ENCODE data around the gene PXDC1.
"Not testable (repeated sequence)": the region's sequence is repeated elsewhere in the genome, so short reads cannot be mapped to it uniquely, and the experiment has no call there.

Gene PXDC1

DNA sequence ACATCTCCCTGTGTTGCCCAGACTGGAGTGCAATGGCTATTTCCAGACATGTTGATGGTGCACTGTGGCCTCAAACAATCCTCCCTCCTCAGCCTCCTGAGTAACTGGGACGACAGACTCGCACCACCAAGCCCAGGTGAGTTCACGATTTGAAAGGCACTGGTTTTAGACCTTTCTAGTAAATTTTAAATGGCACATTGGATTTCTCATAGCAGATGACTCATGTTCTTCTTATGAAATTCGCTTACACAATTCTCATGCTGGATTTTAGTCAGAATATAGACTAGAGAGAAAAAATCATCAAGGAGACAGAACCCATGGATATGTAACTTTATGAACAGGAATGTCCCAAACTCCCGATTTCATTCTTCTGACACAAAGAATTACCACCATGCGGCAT, 18.1 kb upstream of the PXDC1 start:
- H3K9me3 ChIP-seq (ENCODE audit: control insufficient read depth, low read length), result peaks cover 4% of the 10 kb centered on the region
- DNase-seq (ENCODE audit: low read depth), result peak; percentile 89
- H3K36me3 ChIP-seq (ENCODE audit: control insufficient read depth, insufficient read depth, low read length, severe bottlenecking), result no peaks in the 10 kb centered on the region
- no peaks in the 10 kb centered on the region for H3K27me3 ChIP-seq (replicated peaks; ENCODE audit: control insufficient read depth, insufficient read depth, low read length)
- no peak overlapping the region for H3K4me3 ChIP-seq (ENCODE audit: low read length)
- peaks cover 23% of the 10 kb centered on the region for H3K4me1 ChIP-seq (ENCODE audit: control insufficient read depth, insufficient read depth, low read length)
- no peak overlapping the region for H3K9ac ChIP-seq (ENCODE audit: low read length)

DNA sequence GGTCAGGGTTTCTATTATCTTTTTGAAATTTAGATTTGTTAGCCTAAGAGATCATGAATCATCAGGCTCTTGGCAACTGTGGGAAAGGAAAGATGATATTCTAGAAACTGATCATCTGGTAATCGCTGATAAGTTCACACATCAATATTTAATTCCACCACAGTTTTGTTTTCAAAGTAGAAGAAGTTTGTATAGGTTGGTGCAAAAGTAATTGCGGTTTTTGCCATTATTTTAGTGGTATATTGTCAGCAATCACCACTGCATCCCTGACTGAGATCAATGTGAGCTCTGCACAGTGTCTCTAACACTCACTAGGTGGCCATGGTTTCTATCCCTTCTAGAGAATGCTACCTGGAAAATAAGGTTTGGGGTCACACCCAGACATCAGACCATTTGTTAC, 17.0 kb upstream of the PXDC1 start:
- H3K36me3 ChIP-seq (ENCODE audit: control insufficient read depth, insufficient read depth, low read length, severe bottlenecking), result no peaks in the 10 kb centered on the region
- no peak overlapping the region for H3K4me3 ChIP-seq (ENCODE audit: low read length)
- H3K9me3 ChIP-seq (ENCODE audit: control insufficient read depth, low read length), result peaks cover 4% of the 10 kb centered on the region
- H3K27me3 ChIP-seq (replicated peaks; ENCODE audit: control insufficient read depth, insufficient read depth, low read length), result no peaks in the 10 kb centered on the region
- no peak for DNase-seq (ENCODE audit: low read depth)
- peaks cover 23% of the 10 kb centered on the region for H3K4me1 ChIP-seq (ENCODE audit: control insufficient read depth, insufficient read depth, low read length)
- no peak overlapping the region for H3K9ac ChIP-seq (ENCODE audit: low read length)

DNA sequence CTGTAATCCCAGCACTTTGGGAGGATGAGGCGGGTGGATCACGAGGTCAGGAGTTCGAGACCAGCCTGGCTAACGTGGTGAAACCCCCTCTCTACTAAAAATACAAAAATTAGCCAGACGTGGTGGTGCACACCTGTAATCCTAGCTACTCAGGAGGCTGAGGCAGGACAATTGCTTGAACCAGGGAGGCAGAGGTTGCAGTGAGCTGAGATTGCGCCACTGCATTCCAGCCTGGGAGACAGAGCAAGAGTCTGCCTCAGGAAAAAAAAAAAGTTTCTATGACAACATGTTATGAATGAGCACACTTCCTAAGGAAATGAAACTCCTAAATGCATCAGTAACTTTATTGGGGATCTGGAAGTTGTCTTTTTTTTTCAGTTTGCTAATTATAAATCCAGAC, 16.0 kb upstream of the PXDC1 start:
- H3K4me1 ChIP-seq (ENCODE audit: control insufficient read depth, insufficient read depth, low read length), result peaks cover 23% of the 10 kb centered on the region
- DNase-seq (ENCODE audit: low read depth), result peak; percentile 68
- not testable (repeated sequence) for H3K4me3 ChIP-seq (ENCODE audit: low read length); H3K9me3 ChIP-seq (ENCODE audit: control insufficient read depth, low read length); H3K36me3 ChIP-seq (ENCODE audit: control insufficient read depth, insufficient read depth, low read length, severe bottlenecking); H3K9ac ChIP-seq (ENCODE audit: low read length); H3K27me3 ChIP-seq (replicated peaks; ENCODE audit: control insufficient read depth, insufficient read depth, low read length)

DNA sequence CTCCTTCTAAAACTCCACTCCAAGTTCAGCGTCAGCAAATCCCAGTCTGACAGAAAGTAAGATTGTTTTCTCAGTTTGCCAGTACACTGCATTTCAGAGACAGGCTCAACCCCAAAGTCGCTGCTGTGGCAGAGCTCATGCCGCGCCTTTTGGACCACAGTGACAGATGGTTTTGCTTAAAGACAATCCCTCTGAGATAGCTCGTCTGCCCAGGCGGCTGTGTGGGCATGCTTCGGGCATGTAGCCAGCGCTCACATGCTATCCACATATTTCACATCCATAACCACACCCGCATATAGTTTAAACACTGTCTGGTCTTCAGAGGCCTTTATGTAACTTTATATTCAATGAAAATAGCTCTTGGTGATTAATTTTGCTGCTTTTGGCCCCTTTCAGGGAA, 14.7 kb upstream of the PXDC1 start:
- peaks cover 23% of the 10 kb centered on the region for H3K4me1 ChIP-seq (ENCODE audit: control insufficient read depth, insufficient read depth, low read length)
- H3K27me3 ChIP-seq (replicated peaks; ENCODE audit: control insufficient read depth, insufficient read depth, low read length), result no peaks in the 10 kb centered on the region
- DNase-seq (ENCODE audit: low read depth), result peak; percentile 93
- no peak overlapping the region for H3K9ac ChIP-seq (ENCODE audit: low read length)
- no peak overlapping the region for H3K4me3 ChIP-seq (ENCODE audit: low read length)
- H3K9me3 ChIP-seq (ENCODE audit: control insufficient read depth, low read length), result peaks cover 4% of the 10 kb centered on the region
- H3K36me3 ChIP-seq (ENCODE audit: control insufficient read depth, insufficient read depth, low read length, severe bottlenecking), result no peaks in the 10 kb centered on the region

DNA sequence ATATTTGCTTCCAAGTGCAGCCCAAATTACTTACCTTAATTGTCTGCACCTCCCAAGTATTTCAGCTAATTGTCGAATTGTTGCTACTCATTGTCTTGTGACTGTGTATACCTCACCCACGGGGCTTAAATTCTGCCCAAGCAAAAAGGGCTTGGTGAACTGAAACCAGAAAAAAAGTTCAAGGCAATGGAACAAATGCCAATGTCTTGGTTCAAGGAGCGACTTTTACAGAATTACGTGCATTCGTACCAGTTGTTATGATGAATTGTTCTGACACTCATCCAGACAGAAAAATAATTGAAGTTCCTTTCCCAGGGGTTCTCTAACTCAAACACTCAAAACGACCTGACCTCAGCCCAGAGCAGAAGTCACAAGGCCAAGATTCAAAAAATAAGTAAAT, 13.9 kb upstream of the PXDC1 start:
- no peak for DNase-seq (ENCODE audit: low read depth)
- peaks cover 4% of the 10 kb centered on the region for H3K9me3 ChIP-seq (ENCODE audit: control insufficient read depth, low read length)
- H3K4me3 ChIP-seq (ENCODE audit: low read length), result no peak overlapping the region
- H3K4me1 ChIP-seq (ENCODE audit: control insufficient read depth, insufficient read depth, low read length), result peaks cover 23% of the 10 kb centered on the region
- no peaks in the 10 kb centered on the region for H3K27me3 ChIP-seq (replicated peaks; ENCODE audit: control insufficient read depth, insufficient read depth, low read length)
- no peaks in the 10 kb centered on the region for H3K36me3 ChIP-seq (ENCODE audit: control insufficient read depth, insufficient read depth, low read length, severe bottlenecking)
- no peak overlapping the region for H3K9ac ChIP-seq (ENCODE audit: low read length)

DNA sequence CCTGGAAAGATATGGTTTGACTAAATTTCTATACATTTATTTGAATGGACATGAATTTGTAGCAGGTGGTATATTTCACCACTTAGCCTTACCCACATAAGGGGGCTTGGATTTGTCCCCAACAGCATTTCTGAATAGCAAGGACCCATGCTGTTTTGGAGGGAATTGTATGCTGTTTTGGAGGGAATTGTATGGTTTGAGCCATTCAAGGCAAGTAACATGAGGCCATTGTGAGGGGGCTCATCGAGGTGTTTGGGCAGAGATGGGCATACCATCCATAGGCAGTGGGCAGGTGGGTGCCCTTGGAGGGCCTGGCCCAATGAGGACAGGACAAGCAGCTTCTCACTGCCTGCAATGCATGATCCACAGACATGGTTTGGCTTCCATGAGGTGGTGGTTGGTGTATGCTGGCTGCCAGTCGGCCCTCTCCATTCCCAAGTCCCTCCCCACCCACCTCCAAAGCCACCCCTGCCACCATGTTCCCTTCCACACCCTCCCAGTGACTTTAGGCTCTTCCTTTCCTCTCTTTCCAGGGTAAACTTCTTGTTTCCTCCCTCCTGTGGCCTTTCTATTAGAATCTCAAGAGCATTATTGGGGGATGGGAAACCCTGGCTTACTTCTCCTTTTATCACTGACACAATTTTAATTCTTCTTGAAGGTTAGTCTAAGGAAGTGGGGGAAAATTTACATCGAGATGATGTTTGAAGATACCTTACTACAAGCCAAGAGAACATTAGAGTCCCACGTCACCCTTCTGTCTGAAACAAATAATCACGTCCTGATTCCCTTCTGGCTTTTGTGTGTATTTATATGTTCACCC, 13.2 kb upstream of the PXDC1 start:
- no peak for DNase-seq (ENCODE audit: low read depth)
- Histone ChIP-seq H3K4me1 (ENCODE audit: control insufficient read depth, insufficient read depth, low read length) (peaks cover 21% of the 10 kb centered on the region), H3K36me3 (ENCODE audit: control insufficient read depth, insufficient read depth, low read length, severe bottlenecking) (no peaks in the 10 kb centered on the region)

DNA sequence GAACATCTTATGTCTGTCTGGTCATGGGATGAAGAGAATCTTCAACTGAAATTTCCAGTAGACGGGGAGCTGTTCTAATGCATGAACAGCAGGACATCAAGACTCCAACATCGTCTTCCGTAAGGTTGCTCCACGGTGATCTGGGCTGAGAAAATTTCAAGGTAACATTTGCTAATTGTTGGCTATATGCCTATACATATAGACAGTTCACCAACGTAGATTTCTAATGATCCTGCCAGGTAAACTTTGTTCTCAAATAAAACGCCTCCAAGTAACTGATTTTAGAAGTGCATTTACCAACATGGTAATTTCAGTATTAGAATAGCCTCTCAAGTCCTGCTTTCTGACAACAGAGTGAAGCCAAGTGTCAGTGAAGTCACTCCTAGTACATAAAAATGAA, 11.3 kb upstream of the PXDC1 start:
- no peaks in the 10 kb centered on the region for H3K27me3 ChIP-seq (replicated peaks; ENCODE audit: control insufficient read depth, insufficient read depth, low read length)
- no peak for DNase-seq (ENCODE audit: low read depth)
- peaks cover 21% of the 10 kb centered on the region for H3K4me1 ChIP-seq (ENCODE audit: control insufficient read depth, insufficient read depth, low read length)
- H3K9me3 ChIP-seq (ENCODE audit: control insufficient read depth, low read length), result peaks cover 4% of the 10 kb centered on the region
- H3K4me3 ChIP-seq (ENCODE audit: low read length), result no peak overlapping the region
- H3K36me3 ChIP-seq (ENCODE audit: control insufficient read depth, insufficient read depth, low read length, severe bottlenecking), result no peaks in the 10 kb centered on the region
- no peak overlapping the region for H3K9ac ChIP-seq (ENCODE audit: low read length)

More for the DNA sequence above, 13.2 kb upstream of the PXDC1 start:
- Histone ChIP-seq H3K4me3 (ENCODE audit: low read length) (no peak overlapping the region), H3K9ac (ENCODE audit: low read length) (no peak overlapping the region), H3K27me3 (replicated peaks; ENCODE audit: control insufficient read depth, insufficient read depth, low read length) (no peaks in the 10 kb centered on the region), H3K9me3 (ENCODE audit: control insufficient read depth, low read length) (peaks cover 4% of the 10 kb centered on the region)

DNA sequence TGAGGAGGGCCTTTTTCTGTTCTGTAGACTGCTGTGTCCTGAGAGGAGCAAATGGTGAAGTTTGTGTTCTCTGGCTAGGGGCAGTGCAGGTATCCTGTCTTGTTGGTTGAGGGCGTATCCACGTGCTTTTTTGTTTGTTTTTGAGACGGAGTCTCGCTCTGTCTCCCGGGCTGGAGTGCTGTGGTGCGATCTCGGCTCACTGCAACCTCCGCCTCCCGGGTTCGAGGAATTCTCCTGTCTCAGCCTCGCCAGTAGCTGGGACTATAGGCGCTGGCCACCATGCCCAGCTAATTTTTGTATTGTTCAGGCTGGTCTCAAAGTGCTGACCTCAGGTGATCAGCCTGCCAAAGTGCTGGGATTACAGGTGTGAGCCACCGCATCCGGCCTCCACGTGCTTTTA, 10.8 kb upstream of the PXDC1 start:
- H3K9ac ChIP-seq (ENCODE audit: low read length), result no peak overlapping the region
- no peaks in the 10 kb centered on the region for H3K36me3 ChIP-seq (ENCODE audit: control insufficient read depth, insufficient read depth, low read length, severe bottlenecking)
- H3K9me3 ChIP-seq (ENCODE audit: control insufficient read depth, low read length), result peaks cover 4% of the 10 kb centered on the region
- DNase-seq (ENCODE audit: low read depth), result no peak
- peaks cover 19% of the 10 kb centered on the region for H3K4me1 ChIP-seq (ENCODE audit: control insufficient read depth, insufficient read depth, low read length)
- no peaks in the 10 kb centered on the region for H3K27me3 ChIP-seq (replicated peaks; ENCODE audit: control insufficient read depth, insufficient read depth, low read length)
- no peak overlapping the region for H3K4me3 ChIP-seq (ENCODE audit: low read length)

DNA sequence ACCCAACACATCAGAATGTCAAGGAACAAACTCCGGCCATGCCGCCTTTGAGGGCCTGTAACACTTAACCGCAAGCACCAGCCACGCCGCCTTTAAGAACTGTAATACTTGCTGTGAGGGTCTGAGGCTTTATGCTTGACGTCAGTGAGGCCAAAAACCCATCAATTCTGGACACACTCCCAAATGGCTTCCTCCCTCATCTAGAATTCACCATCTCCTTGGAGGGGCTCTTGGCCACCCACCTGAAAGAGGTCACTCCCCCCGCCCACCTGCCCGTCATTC, 10.4 kb upstream of the PXDC1 start:
- Histone ChIP-seq H3K9me3 (ENCODE audit: control insufficient read depth, low read length) (no peaks in the 10 kb centered on the region), H3K4me1 (ENCODE audit: control insufficient read depth, insufficient read depth, low read length) (peaks cover 19% of the 10 kb centered on the region), H3K36me3 (ENCODE audit: control insufficient read depth, insufficient read depth, low read length, severe bottlenecking) (no peaks in the 10 kb centered on the region), H3K4me3 (ENCODE audit: low read length) (no peak overlapping the region), H3K27me3 (replicated peaks; ENCODE audit: control insufficient read depth, insufficient read depth, low read length) (no peaks in the 10 kb centered on the region), H3K9ac (ENCODE audit: low read length) (no peak overlapping the region)
- DNase-seq (ENCODE audit: low read depth), result no peak

DNA sequence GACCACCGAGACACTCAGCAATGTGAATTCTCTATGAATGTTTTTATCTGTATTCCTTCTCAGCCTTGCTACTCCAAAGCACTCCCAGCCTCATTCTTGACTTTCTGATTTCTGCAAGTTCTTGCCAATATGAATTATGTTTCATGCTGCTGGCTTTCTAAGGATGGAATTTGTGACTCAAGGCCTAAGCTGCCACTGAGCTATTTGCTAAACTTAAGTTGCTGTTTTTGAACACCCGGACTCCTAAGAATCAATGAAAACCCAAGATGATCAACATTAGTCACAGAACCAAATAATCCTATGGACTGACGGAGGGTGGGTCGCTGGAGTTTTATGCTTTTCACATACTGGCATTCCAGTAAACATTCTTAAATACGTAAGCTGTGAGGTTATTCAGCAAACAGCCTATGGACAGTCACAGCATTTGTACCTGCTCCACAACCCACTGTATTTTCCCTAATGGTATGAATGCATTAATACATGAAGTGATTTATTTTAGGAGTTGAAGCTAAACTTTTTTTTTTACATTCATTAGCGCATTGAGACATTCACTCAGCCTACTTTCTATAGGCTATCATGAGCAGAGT, 8.2 kb upstream of the PXDC1 start:
- Histone ChIP-seq H3K4me3 (ENCODE audit: low read length) (peak overlapping the region; percentile 56), H3K4me1 (ENCODE audit: control insufficient read depth, insufficient read depth, low read length) (peaks cover 14% of the 10 kb centered on the region), H3K9ac (ENCODE audit: low read length) (peak overlapping the region; percentile 69), H3K9me3 (ENCODE audit: control insufficient read depth, low read length) (no peaks in the 10 kb centered on the region), H3K36me3 (ENCODE audit: control insufficient read depth, insufficient read depth, low read length, severe bottlenecking) (no peaks in the 10 kb centered on the region), H3K27me3 (replicated peaks; ENCODE audit: control insufficient read depth, insufficient read depth, low read length) (no peaks in the 10 kb centered on the region)
- DNase-seq (ENCODE audit: low read depth), result peak; percentile 88

DNA sequence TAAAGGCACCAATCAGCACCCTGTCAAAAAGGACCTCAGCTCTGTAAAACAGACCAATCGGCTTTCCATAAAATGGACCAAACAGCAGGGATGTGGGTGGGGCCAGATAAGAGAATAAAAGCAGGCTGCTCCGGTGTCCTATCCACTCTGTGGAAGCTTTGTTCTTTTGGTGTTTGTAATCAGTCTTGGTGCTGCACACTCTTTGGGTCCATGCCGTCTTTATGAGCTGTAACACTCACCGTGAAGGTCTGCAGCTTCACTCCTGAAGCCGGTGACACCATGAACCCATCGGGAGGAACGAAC, 7.3 kb upstream of the PXDC1 start:
- H3K4me3 ChIP-seq (ENCODE audit: low read length), result no peak overlapping the region
- no peaks in the 10 kb centered on the region for H3K27me3 ChIP-seq (replicated peaks; ENCODE audit: control insufficient read depth, insufficient read depth, low read length)
- peak overlapping the region; percentile 33 for H3K9ac ChIP-seq (ENCODE audit: low read length)
- H3K36me3 ChIP-seq (ENCODE audit: control insufficient read depth, insufficient read depth, low read length, severe bottlenecking), result no peaks in the 10 kb centered on the region
- DNase-seq (ENCODE audit: low read depth), result no peak
- H3K4me1 ChIP-seq (ENCODE audit: control insufficient read depth, insufficient read depth, low read length), result peaks cover 14% of the 10 kb centered on the region
- no peaks in the 10 kb centered on the region for H3K9me3 ChIP-seq (ENCODE audit: control insufficient read depth, low read length)

Data from adipocyte (in vitro differentiated cells).